ENCODE measurements around the gene MACROD2. TPM values are rescaled to one million over a fixed set of nuclear protein-coding genes. Genes with fewer than 3 reads are reported as not detected.

The MACROD2 gene
- total RNA-seq, 1 experiment from 2014 or later: 3.7 TPM

DNA sequence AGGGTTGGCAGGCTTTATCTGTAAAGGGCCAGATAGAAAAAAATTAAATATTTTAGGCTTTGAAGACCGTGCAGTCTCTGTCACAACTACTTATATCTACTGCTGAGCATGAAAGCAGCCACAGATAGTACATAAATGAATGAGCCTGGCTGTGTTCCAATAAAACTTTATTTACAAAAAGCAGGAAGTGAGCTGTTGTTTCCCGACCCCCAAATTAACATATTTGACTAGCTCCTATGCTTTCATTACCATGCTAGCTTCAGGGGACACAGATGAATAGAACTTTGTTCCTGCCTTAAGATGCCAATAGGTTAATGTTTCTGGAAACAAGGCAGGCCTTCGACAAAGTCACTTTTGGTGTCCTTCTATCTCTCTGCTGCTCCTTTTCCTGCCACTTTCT is 1400.1 kb downstream of the MACROD2 start:
- intact Hi-C loops (cut with micrococcal nuclease): no loop called here
- no peaks in the 10 kb centered on the region for H3K4me1 ChIP-seq (ENCODE audit: control insufficient read depth in 1 of 2, insufficient read depth in 2 of 2, low read length in 2 of 2)
- H3K9ac ChIP-seq (ENCODE audit: low read length): no peak overlapping the region
- no peak overlapping the region for H3K4me3 ChIP-seq (replicated peaks in 1 of 2; ENCODE audit: low read depth in 1 of 2, low read length in 2 of 2)
- no peak overlapping the region for H3K27ac ChIP-seq (ENCODE audit: low read depth, low read length)
- ATAC-seq (no peak), DNase-seq (ENCODE audit: low read depth, low spot score) (no peak)
- ChIA-PET CTCF (no interaction called here), POLR2A (no interaction called here), RAD21 (ENCODE audit: low non-redundant PET in 1 of 2, low total read pairs in 2 of 2, uncharacterized antibody in 2 of 2, unreplicated experiment in 2 of 2) (no interaction called here)
- no peaks in the 10 kb centered on the region for H3K36me3 ChIP-seq (ENCODE audit: control insufficient read depth in 1 of 2, insufficient read depth in 2 of 2, low read length in 2 of 2)
- H3K4me2 ChIP-seq (ENCODE audit: low read length): no peak overlapping the region
- no peaks in the 10 kb centered on the region for H3K9me2 ChIP-seq (ENCODE audit: insufficient read depth)
- H3K9me3 ChIP-seq (ENCODE audit: control insufficient read depth in 1 of 2, insufficient read depth in 1 of 2, low read depth in 1 of 2, low read length in 2 of 2): peaks cover 3 to 12% of the 10 kb centered on the region in 2 experiments; a peak in 2 of 4 replicates
- H3K27me3 ChIP-seq (ENCODE audit: insufficient read depth, low read length): no peaks in the 10 kb centered on the region
- no peak overlapping the region for H2AFZ ChIP-seq (ENCODE audit: low read depth, low read length, poor library complexity, severe bottlenecking)
- no peak for TF ChIP-seq POLR2AphosphoS5 (IDR thresholded peaks at IDR 0.05; ENCODE audit: low read depth, low read length)
- TF ChIP-seq RAD21 (IDR thresholded peaks at IDR 0.05; ENCODE audit: low read depth): no peak
- TF ChIP-seq, protein P1, sequence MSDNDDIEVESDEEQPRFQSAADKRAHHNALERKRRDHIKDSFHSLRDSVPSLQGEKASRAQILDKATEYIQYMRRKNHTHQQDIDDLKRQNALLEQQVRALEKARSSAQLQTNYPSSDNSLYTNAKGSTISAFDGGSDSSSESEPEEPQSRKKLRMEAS (IDR thresholded peaks at IDR 0.05): no peak
- TF ChIP-seq SRF (IDR thresholded peaks at IDR 0.05; ENCODE audit: low read depth): no peak
- TF ChIP-seq ELF1 (IDR thresholded peaks at IDR 0.05; ENCODE audit: borderline replicate concordance, low read depth): no peak
- TF ChIP-seq FOSL1 (IDR thresholded peaks at IDR 0.05; ENCODE audit: low read depth): no peak
- TF ChIP-seq CBX3 (IDR thresholded peaks at IDR 0.05; ENCODE audit: low read depth): no peak
- TF ChIP-seq SP1 (IDR thresholded peaks at IDR 0.05; ENCODE audit: low read depth): no peak
- no peak for TF ChIP-seq TCF7L2 (IDR thresholded peaks at IDR 0.05; ENCODE audit: borderline replicate concordance, extremely low read depth, insufficient read depth, insufficient read length)
- no peak for TF ChIP-seq EGR1 (IDR thresholded peaks at IDR 0.05; ENCODE audit: low read depth)
- TF ChIP-seq POLR2A (IDR thresholded peaks at IDR 0.05; ENCODE audit: borderline replicate concordance, extremely low read depth, insufficient read depth, insufficient read length): no peak
- TF ChIP-seq EZH2phosphoT487 (IDR thresholded peaks at IDR 0.05; ENCODE audit: borderline replicate concordance): no peak
- TF ChIP-seq SIN3A (IDR thresholded peaks at IDR 0.05; ENCODE audit: low read depth): no peak
- no peak for TF ChIP-seq CEBPB (IDR thresholded peaks at IDR 0.05; ENCODE audit: low read depth)
- no peaks in the 10 kb centered on the region for H3K79me2 ChIP-seq (ENCODE audit: insufficient read depth, low read length)
- no peaks in the 10 kb centered on the region for H4K20me1 ChIP-seq (ENCODE audit: insufficient read depth)
- BruUV-seq (replicated peaks): no TSS peak

- POLR2A ChIA-PET: no interaction called here
- TF ChIP-seq, protein P2, sequence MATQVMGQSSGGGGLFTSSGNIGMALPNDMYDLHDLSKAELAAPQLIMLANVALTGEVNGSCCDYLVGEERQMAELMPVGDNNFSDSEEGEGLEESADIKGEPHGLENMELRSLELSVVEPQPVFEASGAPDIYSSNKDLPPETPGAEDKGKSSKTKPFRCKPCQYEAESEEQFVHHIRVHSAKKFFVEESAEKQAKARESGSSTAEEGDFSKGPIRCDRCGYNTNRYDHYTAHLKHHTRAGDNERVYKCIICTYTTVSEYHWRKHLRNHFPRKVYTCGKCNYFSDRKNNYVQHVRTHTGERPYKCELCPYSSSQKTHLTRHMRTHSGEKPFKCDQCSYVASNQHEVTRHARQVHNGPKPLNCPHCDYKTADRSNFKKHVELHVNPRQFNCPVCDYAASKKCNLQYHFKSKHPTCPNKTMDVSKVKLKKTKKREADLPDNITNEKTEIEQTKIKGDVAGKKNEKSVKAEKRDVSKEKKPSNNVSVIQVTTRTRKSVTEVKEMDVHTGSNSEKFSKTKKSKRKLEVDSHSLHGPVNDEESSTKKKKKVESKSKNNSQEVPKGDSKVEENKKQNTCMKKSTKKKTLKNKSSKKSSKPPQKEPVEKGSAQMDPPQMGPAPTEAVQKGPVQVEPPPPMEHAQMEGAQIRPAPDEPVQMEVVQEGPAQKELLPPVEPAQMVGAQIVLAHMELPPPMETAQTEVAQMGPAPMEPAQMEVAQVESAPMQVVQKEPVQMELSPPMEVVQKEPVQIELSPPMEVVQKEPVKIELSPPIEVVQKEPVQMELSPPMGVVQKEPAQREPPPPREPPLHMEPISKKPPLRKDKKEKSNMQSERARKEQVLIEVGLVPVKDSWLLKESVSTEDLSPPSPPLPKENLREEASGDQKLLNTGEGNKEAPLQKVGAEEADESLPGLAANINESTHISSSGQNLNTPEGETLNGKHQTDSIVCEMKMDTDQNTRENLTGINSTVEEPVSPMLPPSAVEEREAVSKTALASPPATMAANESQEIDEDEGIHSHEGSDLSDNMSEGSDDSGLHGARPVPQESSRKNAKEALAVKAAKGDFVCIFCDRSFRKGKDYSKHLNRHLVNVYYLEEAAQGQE (IDR thresholded peaks at IDR 0.05; ENCODE audit: low read depth): no peak
- TF ChIP-seq EGR1 (IDR thresholded peaks at IDR 0.05; ENCODE audit: low read depth) (no peak), SP1 (IDR thresholded peaks at IDR 0.05; ENCODE audit: low read depth) (no peak), ZFX (IDR thresholded peaks at IDR 0.05) (no peak), SRF (IDR thresholded peaks at IDR 0.05; ENCODE audit: low read depth) (no peak), RAD21 (IDR thresholded peaks at IDR 0.05; ENCODE audit: low read depth) (no peak), SIN3A (IDR thresholded peaks at IDR 0.05; ENCODE audit: low read depth) (no peak), TCF7L2 (IDR thresholded peaks at IDR 0.05; ENCODE audit: borderline replicate concordance, extremely low read depth, insufficient read depth, insufficient read length) (no peak)
- TF ChIP-seq, protein P3, sequence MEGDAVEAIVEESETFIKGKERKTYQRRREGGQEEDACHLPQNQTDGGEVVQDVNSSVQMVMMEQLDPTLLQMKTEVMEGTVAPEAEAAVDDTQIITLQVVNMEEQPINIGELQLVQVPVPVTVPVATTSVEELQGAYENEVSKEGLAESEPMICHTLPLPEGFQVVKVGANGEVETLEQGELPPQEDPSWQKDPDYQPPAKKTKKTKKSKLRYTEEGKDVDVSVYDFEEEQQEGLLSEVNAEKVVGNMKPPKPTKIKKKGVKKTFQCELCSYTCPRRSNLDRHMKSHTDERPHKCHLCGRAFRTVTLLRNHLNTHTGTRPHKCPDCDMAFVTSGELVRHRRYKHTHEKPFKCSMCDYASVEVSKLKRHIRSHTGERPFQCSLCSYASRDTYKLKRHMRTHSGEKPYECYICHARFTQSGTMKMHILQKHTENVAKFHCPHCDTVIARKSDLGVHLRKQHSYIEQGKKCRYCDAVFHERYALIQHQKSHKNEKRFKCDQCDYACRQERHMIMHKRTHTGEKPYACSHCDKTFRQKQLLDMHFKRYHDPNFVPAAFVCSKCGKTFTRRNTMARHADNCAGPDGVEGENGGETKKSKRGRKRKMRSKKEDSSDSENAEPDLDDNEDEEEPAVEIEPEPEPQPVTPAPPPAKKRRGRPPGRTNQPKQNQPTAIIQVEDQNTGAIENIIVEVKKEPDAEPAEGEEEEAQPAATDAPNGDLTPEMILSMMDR (IDR thresholded peaks at IDR 0.05 in 2 of 3, conservative IDR thresholded peaks at IDR 0.05 in 1 of 3; ENCODE audit: borderline replicate concordance in 1 of 3, insufficient read depth in 1 of 3, low read depth in 2 of 3, low read length in 2 of 3): no peak
Observed at GRCh38 chr20:15396026-15396425, 1400.7 kb downstream of the MACROD2 start.

More at GRCh38 chr20:15396026-15396425, 1400.7 kb downstream of the MACROD2 start:
- H3K27ac ChIP-seq (ENCODE audit: low read depth, low read length): no peak overlapping the region
- H3K36me3 ChIP-seq (ENCODE audit: control insufficient read depth in 1 of 2, insufficient read depth in 2 of 2, low read length in 2 of 2): no peaks in the 10 kb centered on the region
- no peak overlapping the region for H2AFZ ChIP-seq (ENCODE audit: low read depth, low read length, poor library complexity, severe bottlenecking)
- no peak overlapping the region for H3K4me2 ChIP-seq (ENCODE audit: low read length)
- H3K4me3 ChIP-seq (replicated peaks in 1 of 2; ENCODE audit: low read depth in 1 of 2, low read length in 2 of 2): no peak overlapping the region
- no peaks in the 10 kb centered on the region for H3K9me2 ChIP-seq (ENCODE audit: insufficient read depth)
- no peaks in the 10 kb centered on the region for H3K27me3 ChIP-seq (ENCODE audit: insufficient read depth, low read length)
- no peak for ATAC-seq
- ChIA-PET CTCF (no interaction called here), RAD21 (ENCODE audit: low non-redundant PET in 1 of 2, low total read pairs in 2 of 2, uncharacterized antibody in 2 of 2, unreplicated experiment in 2 of 2) (no interaction called here)
- H3K9ac ChIP-seq (ENCODE audit: low read length): no peak overlapping the region
- peaks cover 3 to 12% of the 10 kb centered on the region in 2 experiments; a peak in 2 of 4 replicates for H3K9me3 ChIP-seq (ENCODE audit: control insufficient read depth in 1 of 2, insufficient read depth in 1 of 2, low read depth in 1 of 2, low read length in 2 of 2)
- H3K79me2 ChIP-seq (ENCODE audit: insufficient read depth, low read length): no peaks in the 10 kb centered on the region
- no peaks in the 10 kb centered on the region for H3K4me1 ChIP-seq (ENCODE audit: control insufficient read depth in 1 of 2, insufficient read depth in 2 of 2, low read length in 2 of 2)
- no peak for DNase-seq (ENCODE audit: low read depth, low spot score)
- BruUV-seq (replicated peaks): no TSS peak
- no peaks in the 10 kb centered on the region for H4K20me1 ChIP-seq (ENCODE audit: insufficient read depth)
- intact Hi-C loops (cut with micrococcal nuclease): no loop called here

Data from HCT116 (cell line).